HG03575 (cell line): ENCODE data around the gene GNA12.
A peak's percentile ranks its signal among the peaks of the same experiment; 100 is the strongest.
"Not testable (repeated sequence)": the region's sequence is repeated elsewhere in the genome, so short reads cannot be mapped to it uniquely, and the experiment has no call there.

ENCODE experiments used
- ATAC-seq: cut with Tn5 transposase; IDR thresholded peaks from one replicate; pipeline ENCODE4 v1.9.1; 2021; ENCODE audit not compliant: unreplicated experiment, insufficient number of reproducible peaks, low FRiP score; ENCODE audit errors: extremely low read depth

GNA12 gene

DNA sequence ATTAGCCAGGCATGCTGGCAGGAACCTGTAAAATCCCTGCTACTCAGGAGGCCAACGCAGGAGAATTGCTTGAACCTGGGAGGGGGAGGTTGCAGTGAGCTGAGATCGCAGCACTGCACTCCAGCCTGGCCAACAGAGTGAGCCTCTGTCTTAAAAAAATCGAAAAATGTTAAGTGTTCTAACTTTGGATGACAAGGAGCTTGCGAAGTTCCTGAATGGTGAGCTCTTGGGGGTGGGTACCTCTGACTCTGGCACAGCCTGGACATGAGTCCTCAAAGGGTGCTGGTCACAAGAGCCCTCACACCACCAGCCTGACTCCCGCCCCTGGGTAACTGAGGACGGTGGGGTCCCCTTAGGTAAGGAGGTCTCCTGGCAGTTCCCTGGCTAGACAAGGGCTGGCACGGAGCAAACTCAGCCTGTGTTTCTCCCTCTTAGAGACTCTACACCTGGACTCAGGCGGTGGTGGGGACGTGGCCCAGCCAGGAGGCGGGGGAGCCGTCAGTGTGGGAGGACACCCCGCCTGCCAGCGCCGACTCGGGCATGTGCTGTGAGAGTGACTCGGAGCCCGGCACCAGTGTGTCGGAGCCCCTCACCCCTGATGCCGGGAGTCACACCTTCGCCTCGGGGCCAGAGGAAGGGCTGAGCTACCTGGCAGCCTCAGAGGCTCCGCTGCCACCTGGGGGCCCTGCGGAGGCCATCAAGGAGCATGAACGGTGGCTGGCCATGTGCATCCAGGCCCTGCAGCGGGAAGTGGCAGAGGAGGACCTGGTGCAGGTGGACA, 132.0 kb downstream of the GNA12 start:
- ATAC-seq = no peak

DNA sequence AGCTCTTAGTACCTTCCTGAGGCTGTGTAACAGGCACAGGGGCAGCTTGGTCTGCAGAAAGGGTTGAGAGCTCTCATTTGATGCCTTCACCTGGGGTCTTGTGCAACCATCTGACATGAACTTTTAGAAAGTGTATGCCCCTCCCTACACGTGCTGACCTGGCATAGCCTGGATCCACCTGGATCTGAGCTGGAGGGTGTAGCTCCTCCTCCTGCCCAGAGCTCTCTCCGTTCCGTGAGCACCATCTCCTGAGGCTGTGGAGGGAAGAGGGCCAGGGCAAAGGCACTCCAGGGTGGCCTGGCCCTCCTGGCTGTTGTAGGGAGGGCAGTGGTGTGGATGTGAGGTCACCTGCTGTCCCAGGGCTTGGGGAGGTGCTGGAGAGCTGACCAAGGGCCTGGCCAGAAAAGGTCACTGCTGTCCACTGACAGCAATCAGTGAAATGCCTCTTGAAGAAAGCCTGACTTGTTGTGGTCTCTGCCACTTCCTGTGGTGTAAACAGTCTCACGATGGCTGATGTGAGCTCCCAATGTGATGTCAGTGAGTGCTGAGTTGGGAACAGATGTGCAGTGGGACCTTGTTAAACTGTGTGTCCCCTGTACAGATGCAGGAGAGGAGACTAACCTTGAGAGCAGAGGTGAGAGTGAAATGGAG, 133.1 kb downstream of the GNA12 start:
- no peak for ATAC-seq

DNA sequence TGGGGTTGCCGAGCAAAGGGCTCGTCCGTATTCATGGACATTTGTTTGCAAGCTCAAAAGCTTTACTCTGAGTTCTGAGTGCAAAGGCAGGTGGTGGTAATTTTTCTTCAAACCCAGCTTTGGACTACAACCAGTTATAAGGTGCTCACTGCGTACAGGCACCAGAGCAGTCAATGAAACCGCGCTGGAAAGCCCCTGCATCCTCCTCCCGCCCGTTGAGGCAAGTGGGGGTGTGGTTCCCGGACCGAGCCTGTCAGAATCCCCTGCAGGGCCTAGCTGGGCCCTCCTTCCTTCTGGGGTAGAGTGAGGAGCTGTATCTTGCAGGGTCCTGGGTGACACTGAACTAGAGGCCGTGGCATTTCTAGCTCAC, 133.8 kb downstream of the GNA12 start:
- ATAC-seq = no peak

DNA sequence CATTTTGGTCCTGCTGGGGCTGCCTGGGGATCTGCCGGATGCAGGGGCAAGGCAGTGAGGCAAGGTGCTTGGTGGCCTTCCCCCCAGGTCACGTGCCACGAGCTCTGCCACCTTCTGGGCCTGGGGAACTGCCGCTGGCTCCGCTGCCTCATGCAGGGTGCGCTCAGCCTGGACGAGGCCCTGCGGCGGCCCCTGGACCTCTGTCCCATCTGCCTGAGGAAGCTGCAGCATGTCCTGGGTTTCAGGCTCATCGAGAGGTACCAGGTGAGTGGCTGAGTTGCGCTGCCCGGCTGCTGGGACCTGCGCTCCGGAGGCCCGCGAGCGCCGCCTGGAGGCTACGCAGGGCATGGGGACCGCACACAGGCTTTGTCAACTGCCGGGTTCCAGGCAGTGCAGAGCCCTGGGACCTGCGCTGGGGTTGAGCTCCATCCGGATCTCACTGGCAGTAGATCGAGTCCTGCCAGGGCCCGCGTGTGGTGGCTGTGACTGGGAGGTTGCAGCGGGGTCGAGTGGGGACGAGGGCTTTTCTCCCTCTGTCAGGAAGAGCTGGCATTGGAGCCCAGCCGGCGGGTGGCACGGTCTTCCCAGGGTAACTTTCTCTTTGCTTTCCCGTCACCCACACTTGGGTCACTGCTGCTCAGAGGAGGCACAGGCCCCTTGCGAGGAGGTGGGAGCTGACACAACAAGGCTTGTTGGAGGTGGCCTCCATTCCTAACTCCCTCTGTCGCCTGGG, 134.4 kb downstream of the GNA12 start:
- no peak for ATAC-seq

DNA sequence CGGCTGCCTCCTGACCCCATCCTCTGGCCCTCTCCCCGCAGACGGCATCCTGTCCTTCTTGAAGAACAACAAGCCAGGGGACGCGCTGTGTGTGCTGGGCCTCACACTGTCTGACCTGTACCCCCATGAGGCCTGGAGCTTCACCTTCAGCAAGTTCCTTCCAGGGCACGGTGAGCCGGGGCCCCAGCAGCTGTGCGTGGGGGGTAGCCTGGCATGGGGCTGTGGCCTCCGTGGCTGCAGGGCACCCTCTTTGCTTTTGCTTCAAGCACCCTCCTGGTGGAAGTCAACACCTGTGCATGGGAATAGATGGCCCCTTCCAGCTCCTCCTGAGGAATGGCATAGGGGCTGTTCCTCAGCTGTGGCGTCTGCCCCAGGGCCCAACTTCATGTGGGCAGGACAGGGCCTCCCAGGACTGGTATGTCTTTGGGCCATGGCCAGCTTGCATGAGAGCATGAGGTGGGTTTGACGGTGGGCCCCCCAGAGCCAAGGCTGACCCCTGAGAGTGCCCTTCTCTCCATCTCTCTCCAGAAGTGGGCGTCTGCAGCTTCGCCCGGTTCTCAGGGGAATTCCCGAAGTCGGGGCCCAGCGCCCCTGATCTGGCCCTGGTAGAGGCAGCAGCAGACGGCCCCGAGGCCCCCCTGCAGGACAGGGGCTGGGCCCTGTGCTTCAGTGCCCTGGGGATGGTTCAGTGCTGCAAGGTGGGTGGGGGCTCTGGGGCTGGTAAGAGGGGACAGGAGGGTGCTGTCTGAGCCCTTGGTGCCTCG, 135.4 kb downstream of the GNA12 start:
- ATAC-seq = no peak

DNA sequence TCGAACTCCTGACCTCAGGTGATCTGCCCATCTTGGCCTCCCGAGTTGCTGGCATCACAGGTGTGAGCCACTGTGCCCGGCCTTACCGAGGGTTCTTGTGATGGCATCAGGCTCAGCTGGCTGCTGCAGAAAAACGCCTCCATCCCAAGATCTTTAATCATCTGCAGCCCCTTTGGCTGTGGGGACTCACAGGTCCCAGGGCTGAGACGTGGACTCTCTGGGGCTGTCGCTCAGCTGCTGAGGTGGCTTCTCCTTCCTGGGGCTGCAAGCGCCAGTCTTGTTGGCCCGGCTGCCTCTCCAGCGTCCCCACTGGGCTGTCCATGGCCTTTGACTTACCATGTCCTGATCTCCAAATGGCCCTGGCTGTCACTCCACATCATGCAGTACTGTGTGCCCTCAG, 136.1 kb downstream of the GNA12 start:
- ATAC-seq = no peak

DNA sequence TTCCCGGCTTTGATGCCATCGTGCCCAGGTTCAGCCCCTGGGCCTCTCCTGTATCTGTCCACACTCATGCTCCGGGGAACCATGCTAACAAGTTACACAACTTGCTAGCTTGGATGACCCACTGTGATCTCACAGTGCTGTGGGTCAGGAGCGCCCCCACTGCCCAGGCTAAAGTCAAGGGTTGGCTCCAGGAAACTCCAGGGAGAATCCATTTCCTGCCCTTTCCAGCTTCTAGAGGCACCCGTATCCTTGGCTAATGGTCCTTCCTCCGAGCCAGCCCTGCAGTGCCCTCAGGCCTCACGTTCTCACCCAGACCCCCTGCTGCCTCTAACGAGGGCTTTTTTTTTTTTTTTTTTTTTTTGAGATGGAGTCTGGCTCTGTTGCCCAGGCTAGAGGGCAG, 136.6 kb downstream of the GNA12 start:
- no peak for ATAC-seq

DNA sequence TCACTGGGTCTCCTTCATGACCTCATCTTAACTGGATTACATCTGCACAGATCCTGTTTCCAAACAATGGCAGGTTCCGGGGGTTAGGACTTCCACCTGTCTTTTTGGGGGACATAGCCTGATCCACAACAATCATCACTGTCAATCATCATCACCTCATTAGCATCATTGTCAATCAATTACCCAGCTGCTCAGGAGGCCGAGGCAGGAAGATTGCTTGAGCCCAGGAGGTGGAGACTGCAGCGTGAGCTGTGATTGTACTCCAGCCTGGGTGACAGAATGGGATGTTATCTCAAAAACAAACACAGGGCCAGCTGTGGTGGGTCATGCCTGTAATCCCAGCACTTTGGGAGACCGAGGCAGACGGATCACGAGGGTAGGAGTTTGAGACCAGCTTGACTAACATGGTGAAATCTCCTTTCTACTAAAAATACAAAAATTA, 137.4 kb downstream of the GNA12 start:
- ATAC-seq = no peak

DNA sequence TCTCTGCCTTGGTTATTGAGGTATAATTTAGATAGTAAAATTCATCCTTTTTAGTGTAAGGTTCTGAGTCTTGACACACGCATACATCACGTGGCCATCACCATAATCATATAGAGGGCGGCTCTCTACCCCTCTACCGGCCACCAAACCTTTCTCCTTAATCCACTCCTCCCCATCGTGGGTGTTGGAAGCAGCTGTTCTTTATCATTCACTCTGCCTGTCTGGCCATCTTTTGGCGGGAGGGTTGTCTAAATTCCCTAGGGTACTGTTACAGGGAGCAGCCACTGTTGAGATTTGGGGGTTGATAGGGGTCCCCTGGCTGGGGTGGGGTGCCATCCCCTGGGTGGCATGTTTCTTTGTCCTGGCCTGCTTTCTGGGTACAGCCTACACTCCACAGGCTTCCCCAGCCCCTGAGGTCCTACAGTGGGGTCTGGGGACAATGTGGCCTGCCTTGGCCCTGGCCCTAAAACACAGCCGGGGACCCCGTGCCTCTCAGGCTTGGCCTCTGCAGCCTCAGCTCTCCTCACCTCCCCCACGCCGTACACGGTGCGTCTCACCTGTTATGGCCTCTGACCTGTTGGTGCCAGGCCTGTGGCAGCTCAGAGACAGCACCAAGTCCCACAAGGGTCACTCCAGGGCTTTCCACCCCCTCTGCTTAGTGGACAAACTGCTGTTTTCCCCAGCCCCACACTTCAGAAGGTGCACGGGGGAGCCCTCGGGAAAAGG, 138.6 kb downstream of the GNA12 start:
- ATAC-seq = no peak

DNA sequence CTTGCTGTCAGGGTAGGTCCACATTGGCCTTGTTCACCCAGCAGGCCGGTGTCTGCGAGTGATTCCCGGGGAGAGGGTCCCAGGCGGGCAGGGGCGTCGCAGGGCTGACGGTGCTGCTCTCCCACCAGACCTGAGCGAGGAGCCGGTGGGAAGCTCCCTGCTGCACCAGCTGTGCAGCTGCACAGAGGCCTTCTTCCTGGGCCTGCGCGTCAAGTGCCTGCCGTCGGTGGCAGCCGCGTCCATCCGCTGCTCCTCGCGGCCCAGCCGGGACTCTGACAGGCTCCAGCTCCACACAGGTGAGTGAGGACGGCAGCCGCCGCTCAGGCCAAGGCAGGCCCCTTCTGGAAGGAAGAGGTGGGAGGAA, 141.5 kb downstream of the GNA12 start:
- no peak for ATAC-seq

DNA sequence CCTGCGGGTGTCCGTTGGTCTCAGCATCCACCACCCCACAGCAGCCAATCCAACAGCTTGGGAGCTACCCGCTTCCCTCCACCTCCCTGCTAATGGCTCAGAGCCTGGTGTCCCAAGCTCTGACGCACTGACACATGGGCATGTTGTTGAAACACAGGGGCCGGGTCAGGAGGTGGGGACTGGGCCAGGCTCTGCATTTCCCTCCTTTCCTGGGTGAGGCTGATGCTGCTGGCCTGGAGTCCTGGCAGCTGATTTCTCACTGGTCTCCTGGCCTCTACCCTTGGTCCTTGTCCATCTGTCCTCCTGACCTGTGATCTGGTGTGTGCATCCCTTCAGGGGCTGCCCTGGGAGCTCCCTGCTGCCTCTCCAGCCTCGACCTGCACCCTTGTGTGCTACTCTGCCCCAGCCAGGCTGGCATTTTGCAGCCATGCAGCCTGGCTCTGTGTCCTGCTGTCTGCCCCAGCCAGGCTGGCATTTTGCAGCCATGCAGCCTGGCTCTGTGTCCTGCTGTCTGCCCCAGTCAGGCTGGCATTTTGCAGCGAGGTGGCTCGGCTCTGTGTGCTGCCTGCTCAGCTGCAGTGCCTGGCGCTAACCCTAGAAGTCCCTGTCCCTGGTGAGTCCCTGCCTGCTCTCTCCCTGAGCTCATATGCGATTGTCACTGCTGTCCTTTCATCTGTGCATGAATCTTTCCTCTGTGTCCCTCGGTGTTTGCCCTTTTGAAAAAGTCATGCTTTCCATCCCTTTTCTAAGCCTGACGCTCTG, 142.1 kb downstream of the GNA12 start:
- ATAC-seq = no peak

DNA sequence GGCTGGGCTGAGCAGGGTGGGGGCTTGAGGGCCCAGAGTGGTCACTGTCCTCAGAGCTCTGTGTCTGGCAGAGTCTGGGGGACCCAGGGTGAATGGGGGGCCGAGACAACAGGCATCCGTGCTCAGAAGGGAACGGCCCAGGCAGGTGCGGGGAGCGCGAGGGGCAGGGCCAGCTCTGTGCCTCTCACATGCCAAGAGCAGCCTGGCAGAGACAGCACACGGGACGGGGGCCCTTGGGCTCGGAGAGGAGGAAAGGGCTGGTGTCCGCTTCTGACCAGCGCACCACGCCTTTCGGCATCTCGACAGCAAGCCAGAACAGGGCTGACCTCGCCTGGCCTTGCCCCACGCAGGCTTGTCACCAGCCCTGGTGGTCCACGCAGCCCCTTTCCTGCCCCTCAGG, 142.7 kb downstream of the GNA12 start:
- ATAC-seq = no peak

DNA sequence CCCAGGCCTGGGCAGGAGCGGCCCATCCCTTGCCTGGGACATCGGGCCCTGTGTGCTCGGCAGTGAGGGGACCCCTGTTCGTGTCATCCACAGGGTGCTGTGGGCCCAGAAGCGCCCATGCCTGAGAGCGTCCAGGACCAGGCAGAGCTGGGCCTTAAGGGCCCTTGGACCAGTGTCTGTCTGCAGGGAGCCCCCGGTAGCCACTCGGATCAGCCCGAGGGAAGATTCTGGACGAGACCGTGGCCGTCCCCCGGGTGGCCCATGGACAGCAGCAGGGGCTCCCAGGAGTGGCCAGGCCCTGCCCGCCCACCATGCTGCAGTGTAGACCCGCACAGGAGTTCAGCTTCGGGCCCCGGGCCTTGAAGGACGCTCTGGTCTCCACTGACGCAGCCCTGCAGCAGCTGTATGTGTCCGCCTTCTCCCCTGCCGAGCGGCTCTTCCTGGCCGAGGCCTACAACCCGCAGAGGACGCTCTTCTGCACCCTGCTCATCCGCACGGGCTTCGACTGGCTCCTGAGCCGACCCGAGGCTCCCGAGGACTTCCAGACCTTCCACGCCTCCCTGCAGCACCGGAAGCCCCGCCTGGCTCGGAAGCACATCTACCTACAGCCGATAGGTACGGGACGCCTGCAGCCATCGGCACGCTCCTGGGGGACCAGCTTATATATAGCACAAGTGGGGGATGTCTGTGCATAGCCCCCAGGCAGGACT, 143.8 kb downstream of the GNA12 start:
- ATAC-seq = no peak

DNA sequence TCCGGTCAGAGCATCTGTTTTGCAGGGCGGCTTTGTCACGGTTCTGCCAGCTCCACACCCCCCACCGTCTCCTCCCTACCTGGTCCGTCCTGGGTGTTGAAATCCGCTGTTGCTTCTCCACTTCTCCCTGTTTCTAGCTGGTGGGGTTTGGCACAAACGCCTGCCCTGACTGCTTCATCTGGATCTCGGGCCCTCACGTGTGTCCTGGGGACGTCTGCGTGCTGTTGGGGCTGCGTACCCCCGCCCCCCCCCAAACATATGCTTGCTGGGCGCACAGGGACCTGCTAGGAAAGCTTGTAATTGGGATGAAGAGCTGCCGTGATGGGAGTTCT, 144.9 kb downstream of the GNA12 start:
- ATAC-seq = no peak

DNA sequence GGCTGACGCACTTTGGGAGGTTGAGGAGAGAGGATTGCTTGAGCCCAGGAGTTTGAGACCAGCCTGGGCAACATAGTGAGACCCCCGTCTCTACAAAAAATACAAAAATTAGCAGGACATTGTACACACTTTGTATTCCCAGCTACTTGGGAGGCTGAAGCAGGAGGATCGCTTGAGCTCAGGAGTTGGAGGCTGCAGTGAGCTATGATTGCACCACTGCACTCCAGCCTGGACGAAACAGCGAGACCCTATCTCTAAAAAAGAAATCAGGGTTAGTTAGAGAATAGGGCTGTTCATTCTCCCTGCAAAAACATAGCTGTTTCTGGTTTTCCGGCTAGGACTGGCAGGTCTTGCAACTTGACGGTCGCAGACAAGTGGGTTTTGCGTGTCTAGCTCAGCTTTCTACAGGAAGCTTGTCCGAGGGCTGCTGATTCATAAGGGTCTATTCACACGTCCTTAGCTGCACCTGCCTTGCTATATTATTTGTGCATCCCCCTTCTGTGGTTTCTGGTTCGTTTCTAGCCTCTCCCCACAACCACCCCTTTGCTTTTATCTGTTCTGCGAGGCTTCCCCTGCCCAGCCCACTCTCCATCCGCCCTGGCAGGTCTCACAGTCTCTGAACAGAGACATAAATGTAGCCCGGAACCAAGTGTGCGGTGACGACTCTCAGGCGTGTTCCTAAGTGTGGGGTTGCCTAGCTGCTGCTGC, 145.4 kb downstream of the GNA12 start:
- ATAC-seq = peak; percentile 86

DNA sequence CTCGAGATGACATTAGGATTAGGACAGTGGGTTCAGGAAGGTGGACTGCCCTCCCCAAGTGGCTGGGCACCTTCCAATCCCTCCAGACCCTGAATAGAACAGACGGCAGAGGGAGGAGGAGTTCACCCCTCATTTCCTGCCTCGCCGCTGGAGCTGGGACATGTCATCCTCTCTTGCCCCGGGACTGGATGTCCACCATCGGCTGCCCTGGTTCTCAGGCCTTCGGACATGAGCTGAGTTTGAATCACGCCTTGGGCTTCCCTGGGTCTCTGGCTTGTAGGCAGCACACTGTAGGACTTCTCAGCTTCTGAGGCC, 150.0 kb downstream of the GNA12 start:
- not testable (repeated sequence) for ATAC-seq

DNA sequence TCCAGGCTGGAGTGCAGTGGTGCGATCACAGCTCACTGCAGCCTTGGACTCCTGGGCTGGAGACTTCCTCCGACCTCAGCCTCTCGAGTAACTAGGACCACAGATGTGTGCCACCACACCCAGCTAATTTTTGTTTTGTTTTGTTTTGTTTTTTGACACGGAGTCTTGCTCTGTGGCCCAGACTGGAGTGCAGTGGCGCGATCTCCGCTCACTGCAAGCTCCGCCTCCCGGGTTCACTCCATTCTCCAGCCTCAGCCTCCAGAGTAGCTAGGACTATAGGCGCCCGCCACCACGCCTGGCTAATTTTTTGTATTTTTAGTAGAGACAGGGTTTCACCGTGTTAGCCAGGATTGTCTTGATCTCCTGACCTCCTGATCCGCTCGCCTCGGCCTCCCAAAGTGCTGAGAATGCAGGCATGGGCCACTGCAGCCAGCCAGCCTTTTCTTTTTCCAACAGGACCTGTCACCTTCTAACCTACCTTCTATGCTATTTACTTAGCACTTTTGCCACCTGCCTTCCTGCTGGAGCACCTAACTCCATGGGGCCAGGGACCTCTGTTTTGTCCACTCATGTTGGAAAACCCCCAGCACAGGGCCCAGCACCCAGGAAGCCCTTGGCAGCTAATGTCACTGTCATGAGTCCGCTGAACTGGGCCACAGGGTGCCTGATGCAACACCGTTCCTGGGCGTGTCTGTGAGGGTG, 150.5 kb downstream of the GNA12 start:
- not testable (repeated sequence) for ATAC-seq
